Activated T-helper 9 cell treated with anti-CD3 and anti-CD28 coated beads, Interleukin-2, amount 50 U/mL, for 16 hours (primary cell): ENCODE results near the gene ZNF646.

Experiments
- DNase-seq: peaks from one replicate; pipeline ENCODE4 v3.0.0-alpha.2; 2020; ENCODE audit warnings: low read depth

ZNF646 gene

DNA sequence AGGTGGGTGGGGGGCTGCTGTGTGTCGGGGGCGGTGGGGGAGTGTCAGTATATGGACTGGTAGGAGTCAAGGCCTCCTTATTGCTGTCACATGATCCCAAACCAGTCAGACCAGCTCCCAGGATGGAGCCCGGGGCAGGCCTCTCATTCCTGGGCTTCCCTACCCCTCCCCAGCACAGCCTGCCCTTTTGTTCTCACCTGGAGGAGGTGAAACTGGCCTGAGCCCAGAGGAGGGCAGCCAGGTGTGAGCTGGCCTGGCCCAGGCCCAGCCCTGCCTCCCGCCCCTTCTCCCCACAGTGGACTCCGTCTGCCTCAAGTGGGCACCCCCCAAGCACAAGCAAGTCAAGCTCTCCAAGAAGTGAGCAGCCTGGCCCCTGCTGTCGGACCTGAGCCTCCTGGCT is 56.7 kb downstream of the ZNF646 start:
- DNase-seq, result no peak

DNA sequence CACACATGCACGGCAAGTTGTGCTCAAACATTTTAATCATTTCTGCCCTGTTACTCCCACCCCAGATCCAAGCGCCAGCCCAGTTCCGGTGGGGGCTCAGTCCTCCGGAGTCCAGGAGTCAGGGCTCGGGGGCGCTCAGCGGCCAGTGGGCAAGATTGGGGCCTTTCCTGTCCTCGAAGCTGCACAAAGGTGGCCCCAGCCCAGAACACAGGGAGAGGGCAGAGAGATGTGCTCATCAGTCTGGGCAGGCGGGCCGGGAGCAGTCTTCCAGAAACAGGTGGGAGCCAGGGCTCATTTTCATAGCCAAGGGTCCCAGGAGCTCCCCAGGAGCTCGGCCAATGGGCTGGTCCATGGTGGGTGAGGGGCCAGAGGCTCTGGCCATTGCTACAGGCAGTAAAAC is 57.2 kb downstream of the ZNF646 start:
- DNase-seq, result no peak

DNA sequence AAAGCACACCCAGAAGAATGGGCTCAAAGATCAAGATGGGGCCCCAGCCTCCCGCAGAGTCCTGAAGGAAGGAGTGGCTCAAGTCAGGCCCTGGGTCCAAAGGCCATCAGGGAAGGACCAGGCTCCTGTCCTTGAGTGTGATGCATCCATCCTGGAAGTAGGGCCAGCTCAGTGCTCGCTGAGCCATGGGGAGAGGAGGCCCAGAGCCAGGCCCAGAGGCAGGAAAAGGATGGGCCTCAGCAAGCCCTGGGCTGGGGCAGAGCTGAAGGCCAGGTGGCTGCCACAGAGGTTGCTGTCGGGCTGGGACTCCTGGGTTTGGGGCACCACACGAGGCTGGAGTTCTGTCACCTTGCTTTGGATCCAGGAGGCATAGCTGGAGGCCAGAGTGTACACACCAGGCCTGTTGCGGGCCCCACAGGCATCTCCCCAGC is 57.6 kb downstream of the ZNF646 start:
- no peak for DNase-seq

DNA sequence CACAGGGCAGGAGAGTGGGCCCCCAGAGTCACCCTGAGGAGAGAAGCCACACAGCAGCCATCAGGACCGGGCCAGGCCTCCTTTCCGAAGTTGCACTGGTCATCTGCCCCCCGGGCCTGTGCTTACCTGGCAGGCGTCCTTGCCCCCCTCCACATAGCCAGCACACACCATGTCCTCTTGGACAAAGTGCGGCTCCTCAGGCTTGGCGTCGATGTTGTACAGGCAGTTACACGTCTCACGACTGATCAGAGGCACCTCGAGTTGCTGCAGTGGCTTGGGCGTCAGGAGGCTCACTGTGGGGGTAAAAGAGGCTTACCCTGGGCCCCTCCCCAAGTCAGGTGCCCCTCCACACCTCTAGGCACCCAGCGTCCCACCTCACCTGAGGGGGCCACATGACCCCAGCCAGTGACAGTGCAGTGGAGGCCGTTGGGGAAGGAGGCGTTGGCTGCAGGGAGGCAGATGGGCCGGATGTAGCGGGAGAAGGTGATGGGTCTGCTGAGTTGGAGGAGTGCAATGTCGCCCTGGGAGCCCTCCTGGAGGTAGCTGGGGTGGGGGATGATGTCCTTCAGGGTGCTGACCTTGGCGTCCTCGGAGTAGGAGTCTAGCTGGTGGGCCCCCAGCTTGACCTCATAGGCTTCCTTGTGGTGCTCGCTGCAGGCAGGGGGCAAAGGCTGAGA is 58.2 kb downstream of the ZNF646 start:
- DNase-seq, result no peak

DNA sequence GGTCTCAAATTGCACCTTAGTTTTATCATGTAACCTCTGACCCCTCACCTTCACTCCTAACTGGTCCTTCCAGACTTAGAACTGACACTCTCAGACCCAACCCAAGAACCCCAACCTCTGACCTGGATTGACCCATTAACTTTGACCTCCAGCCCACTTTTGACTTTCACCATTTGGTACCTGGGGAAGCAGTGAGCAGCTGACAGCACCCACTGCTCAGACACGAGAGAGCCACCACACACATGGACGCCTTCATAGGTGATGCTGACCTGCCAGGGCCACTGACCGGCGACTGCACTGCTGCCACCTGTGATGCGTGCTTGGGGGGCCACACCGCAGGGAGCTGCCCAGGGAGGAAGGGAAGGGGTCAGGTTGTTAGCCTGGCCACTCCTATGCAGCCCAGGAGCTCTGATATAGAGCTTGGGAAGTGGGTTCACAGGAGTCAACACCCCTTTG is 58.9 kb downstream of the ZNF646 start:
- no peak for DNase-seq
